Measurements from ENCODE around the gene LRG1.

GRCh38 chr19:4498694-4499093 is 41.1 kb downstream of the LRG1 start:
- no peak for TF ChIP-seq EP300 (IDR thresholded peaks at IDR 0.05)
- no peak for TF ChIP-seq CTCF (IDR thresholded peaks at IDR 0.05)
